Motor neuron (in vitro differentiated cells): ENCODE measurements around the gene STRN4. TPM values are rescaled to one million over a fixed set of nuclear protein-coding genes. Genes with fewer than 3 reads are reported as not detected.

Source experiments
- ATAC-seq, 8 experiments: fragments of 200-7000 bp; cut with Tn5 transposase; replicated peaks in 6 of 8; 2 replicates each; pipeline ENCODE4 v1.8.0; 2021; ENCODE audit warnings: mild to moderate bottlenecking in 8 of 8, moderate library complexity in 8 of 8
- H3K27ac ChIP-seq, 2 donors: fragments of 250-450 bp; sonication (Bioruptor Pico); 2 replicates each; pipeline ENCODE4 v1.9.0; 2021; ENCODE audit warnings: antibody characterized with exemption in 2 of 2, mild to moderate bottlenecking in 2 of 2, moderate library complexity in 1 of 2
- H3K4me1 ChIP-seq, 2 donors: fragments of 250-450 bp; sonication (Bioruptor Pico); replicated peaks in 1 of 2; 2 replicates each; pipeline ENCODE4 v1.6.1; 2021; ENCODE audit warnings: antibody characterized with exemption in 2 of 2, mild to moderate bottlenecking in 2 of 2, moderate library complexity in 1 of 2
- H3K4me3 ChIP-seq, 5 donors: fragments of 250-450 bp; sonication (Bioruptor Pico); 2 replicates each; pipeline ENCODE4 v1.9.0; 2021; ENCODE audit warnings: antibody characterized with exemption in 5 of 5, mild to moderate bottlenecking in 5 of 5, moderate library complexity in 4 of 5
- WGBS, 10 experiments: fragments of 450-650 bp; shearing (Covaris generic); methylation state at CpG; one replicate each; pipeline ENCODE4 v1.0.0; 2022; 5-methylcytosine and 5-hydroxymethylcytosine counted together
- in situ Hi-C, 9 experiments: fragments of 400-800 bp; cut with MboI; loops; one replicate each; pipeline ENCODE4 v1.15.0; 2021; ENCODE audit warnings: low sequenced_read_pairs in 9 of 9, low pct_unique_long_range_greater_than_20kb in 2 of 9; ENCODE audit not compliant: unreplicated experiment in 9 of 9
- total RNA-seq, 8 experiments: library from RNA; unstranded; fragments of 300-600 nt; gene quantifications; 2 replicates each; pipeline versions ENCODE4 v1.2.3 to v1.2.4, GENCODE V29; 2022

STRN4 gene, protein sequence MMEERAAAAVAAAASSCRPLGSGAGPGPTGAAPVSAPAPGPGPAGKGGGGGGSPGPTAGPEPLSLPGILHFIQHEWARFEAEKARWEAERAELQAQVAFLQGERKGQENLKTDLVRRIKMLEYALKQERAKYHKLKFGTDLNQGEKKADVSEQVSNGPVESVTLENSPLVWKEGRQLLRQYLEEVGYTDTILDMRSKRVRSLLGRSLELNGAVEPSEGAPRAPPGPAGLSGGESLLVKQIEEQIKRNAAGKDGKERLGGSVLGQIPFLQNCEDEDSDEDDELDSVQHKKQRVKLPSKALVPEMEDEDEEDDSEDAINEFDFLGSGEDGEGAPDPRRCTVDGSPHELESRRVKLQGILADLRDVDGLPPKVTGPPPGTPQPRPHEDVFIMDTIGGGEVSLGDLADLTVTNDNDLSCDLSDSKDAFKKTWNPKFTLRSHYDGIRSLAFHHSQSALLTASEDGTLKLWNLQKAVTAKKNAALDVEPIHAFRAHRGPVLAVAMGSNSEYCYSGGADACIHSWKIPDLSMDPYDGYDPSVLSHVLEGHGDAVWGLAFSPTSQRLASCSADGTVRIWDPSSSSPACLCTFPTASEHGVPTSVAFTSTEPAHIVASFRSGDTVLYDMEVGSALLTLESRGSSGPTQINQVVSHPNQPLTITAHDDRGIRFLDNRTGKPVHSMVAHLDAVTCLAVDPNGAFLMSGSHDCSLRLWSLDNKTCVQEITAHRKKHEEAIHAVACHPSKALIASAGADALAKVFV
- 10 to 100 TPM; 37.2 to 94.3 (median 75.1) TPM for total RNA-seq

DNA sequence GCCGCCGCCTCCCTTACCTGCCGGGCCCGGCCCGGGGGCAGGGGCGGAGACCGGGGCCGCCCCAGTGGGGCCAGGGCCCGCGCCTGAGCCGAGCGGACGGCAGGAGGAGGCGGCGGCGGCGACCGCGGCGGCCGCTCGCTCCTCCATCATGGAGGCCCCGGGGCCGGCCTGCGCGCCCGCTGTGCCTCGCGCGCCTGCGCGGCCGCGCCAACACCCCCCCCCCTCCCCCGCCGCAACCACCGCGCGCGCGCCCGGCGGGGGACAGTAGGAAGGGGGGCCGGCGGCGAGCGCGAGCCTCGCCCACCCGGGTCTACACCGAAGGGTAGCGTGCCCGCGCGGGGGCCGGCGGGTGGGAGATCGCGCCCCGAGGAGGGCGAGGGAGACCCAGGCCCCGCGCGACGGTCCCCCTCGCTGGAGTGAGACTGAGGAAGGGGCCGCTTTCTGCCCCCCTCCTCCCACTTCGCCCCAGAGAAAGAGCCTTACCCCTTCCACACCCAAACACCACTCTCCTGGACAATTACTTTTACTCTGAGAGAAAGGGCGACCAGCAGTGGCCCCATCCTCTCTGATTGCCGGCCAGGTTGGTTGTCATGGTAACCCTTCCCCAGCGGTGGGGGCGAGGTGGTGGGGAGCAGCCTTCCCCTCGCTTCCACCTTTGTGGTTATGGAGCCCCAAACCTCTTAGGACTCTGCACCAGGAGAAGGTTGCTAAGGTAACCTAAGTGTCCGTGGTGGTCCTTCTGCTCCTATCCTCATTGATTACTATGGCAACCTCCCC is at the start of gene STRN4:
TSS of gene STRN4 (minus strand) at position 170 of the 777 bp plus-strand sequence. CDS start at position 150, 20 bp downstream.
- peak; percentile 64 to 81 (median 75) for ATAC-seq

DNA sequence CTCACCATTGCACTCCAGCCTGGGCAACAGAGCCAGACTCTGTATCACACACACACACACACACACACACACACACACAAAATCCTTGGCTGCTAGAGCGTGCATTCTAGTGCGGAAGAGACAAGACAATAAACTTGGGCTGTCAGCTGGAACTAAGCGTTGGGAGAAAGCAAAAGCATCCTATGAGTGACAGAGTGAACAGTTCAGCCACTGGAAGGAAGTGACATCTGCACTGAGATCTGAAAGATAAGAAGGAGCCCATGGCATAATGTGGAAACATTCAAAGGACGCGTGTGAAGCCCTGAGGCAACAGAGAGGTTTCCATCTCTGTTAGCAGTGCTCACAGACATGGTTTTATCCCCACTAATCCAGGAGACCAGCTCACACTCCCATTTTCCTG is 45.7 kb upstream of the STRN4 start:
- H3K27ac ChIP-seq = no peak overlapping the region
- in situ Hi-C loops = no loop called here
- no peak for ATAC-seq
- 40 to 100% (median 88%) methylated on average over 2 to 5 of the region's 5 CpGs; no CpG with 5 or more reads in 2 of the 10 experiments for WGBS, 10 experiments
- no peak overlapping the region for H3K4me3 ChIP-seq
- H3K4me1 ChIP-seq = peaks cover 11 to 19% of the 10 kb centered on the region in 2 donors

More for the DNA sequence above, at the start of gene STRN4:
- H3K4me3 ChIP-seq = peak within 1 kb of the TSS; percentile 90 to 100 (median 99)
- 0% methylated on average over 2 of the region's 74 CpGs; no CpG with 5 or more reads in 9 of the 10 experiments for WGBS, 10 experiments
- peak within 1 kb of the TSS; percentile 97 to 99 for H3K27ac ChIP-seq
- in situ Hi-C loops = no loop called here
- H3K4me1 ChIP-seq = peaks cover 19 to 22% of the 10 kb centered on the region in 2 donors

GRCh38 chr19:46789371-46789770 is 43.1 kb upstream of the STRN4 start:
- no peak for ATAC-seq
- no peak overlapping the region for H3K27ac ChIP-seq
- WGBS, 10 experiments = 64 to 100% (median 80%) methylated on average over 1 to 7 of the region's 8 CpGs; no CpG with 5 or more reads in 5 of the 10 experiments
- H3K4me3 ChIP-seq = no peak overlapping the region
- in situ Hi-C loops = no loop called here
- peaks cover 8 to 17% of the 10 kb centered on the region in 2 donors for H3K4me1 ChIP-seq

DNA sequence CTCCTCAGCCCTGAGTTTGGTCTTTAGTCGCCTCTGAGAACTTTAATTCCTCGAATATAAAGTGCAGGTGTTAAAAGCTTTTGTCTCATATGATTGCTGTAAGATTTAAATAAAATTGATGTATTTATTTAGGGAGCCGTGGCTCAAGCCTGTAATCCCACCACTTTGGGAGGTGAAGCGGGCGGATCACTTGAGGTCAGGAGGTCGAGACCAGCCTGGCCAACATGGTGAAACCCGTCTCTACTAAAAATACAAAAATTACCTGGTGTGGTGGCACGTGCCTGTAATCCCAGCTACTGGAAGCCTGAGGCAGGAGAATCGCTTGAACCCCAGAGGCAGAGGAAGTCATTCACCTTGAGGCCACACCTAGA is 42.7 kb upstream of the STRN4 start:
- Histone ChIP-seq H3K27ac (no peak overlapping the region), H3K4me3 (peak overlapping the region; percentile 8 to 76 (median 59)), H3K4me1 (peaks cover 12 to 21% of the 10 kb centered on the region in 2 donors)
- 0 to 80% (median 60%) methylated on average over 1 to 4 of the region's 9 CpGs; no CpG with 5 or more reads in 3 of the 10 experiments for whole genome bisulfite sequencing, 10 experiments
- ATAC-seq = no peak
- in situ Hi-C loops = no loop called here

GRCh38 chr19:46788262-46788967 is 42.2 kb upstream of the STRN4 start, which contains the start of gene SLC1A5:
Gene SLC1A5, minus strand, starts transcription at chr19:46788594. Its CDS starts 629 bp downstream, at chr19:46787965.
- 0 to 2% (median 0%) methylated on average over 1 to 8 of the region's 46 CpGs; no CpG with 5 or more reads in 6 of the 10 experiments for WGBS, 10 experiments
- H3K27ac ChIP-seq = peak within 1 kb of the TSS; percentile 92 to 95
- H3K4me3 ChIP-seq = peak within 1 kb of the TSS; percentile 57 to 88 (median 73)
- in situ Hi-C loops = no loop called here
- peak; percentile 37 to 79 (median 72) for ATAC-seq
- H3K4me1 ChIP-seq = peaks cover 18 to 25% of the 10 kb centered on the region in 2 donors

DNA sequence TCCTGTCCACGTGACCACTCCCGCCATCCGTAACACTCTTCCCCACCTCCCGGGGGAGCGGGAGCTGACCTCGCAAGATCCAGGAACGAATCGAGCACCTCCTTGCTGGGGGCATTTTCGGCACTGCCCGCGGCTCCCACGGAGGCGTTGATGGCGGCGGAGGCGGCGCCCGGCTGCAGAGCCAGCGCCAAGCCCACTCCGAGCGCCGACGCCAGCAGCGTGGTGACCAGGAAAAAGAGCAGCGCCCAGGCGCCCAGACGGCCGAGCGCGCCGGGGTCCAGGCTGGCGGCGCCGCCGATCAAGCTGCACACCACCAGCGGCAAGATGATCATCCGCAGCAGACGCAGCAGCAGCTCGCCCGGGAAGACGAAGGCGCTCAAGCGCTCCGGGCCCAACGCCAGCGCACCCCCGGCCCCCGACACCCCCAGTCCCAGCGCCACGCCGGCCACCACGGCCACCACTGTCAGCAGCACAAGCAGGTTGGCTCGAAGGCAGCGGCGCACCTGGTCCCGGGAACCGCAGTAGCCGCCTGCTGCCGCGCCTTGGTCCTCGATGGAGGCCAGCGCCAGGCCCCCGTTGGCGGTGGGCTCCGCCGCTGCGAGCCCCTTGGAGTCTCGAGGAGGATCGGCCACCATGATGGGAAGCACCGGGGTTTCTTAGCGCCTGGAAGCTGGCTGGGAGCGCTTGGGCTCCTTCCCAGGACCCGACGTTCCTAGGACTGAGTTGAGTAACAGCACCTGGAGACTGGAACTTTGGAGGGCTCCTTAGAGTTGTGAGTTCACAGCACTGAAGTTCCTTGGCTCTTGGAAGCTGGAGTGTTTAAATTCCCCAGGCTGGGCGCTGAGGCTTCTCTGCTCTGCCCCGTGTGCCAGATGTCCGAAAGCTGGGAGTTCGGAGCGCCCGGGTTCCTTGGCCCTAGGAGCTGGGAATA is 41.3 kb upstream of the STRN4 start:
- WGBS, 10 experiments = 0 to 10% (median 0%) methylated on average over 2 to 8 of the region's 80 CpGs; no CpG with 5 or more reads in 6 of the 10 experiments
- peak; percentile 3 to 18 (median 10) for ATAC-seq
- Histone ChIP-seq H3K4me3 (peak overlapping the region; percentile 57 to 88 (median 73)), H3K27ac (peak overlapping the region; percentile 92 to 95), H3K4me1 (peaks cover 24 to 31% of the 10 kb centered on the region in 2 donors)
- in situ Hi-C loops = no loop called here

DNA sequence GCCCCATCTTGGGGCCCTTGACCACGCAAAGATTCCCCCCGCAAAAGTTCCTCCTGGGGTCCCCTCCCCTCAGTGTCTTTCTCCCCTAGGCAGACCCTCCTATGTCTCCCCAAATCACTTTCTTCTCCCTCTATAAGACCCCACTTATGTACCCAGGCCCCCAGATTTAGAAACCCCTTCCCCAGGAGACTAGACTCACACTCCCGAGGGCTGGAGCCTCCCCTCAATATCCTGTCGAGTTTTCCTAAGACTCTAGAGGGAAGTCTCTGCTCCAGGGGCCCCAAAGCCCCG is 40.7 kb upstream of the STRN4 start:
- ATAC-seq = no peak

GRCh38 chr19:46786236-46787039 is 40.2 kb upstream of the STRN4 start:
- Histone ChIP-seq H3K4me1 (peaks cover 24 to 32% of the 10 kb centered on the region in 2 donors), H3K4me3 (peak overlapping the region; percentile 57 to 88 (median 73)), H3K27ac (peak overlapping the region; percentile 92 to 95)
- in situ Hi-C loops = no loop called here
- 0 to 4% (median 0%) methylated on average over 1 to 6 of the region's 20 CpGs; no CpG with 5 or more reads in 4 of the 10 experiments for WGBS, 10 experiments
- ATAC-seq = peak; percentile 11 to 42 (median 22)

More for the DNA sequence above, 40.7 kb upstream of the STRN4 start:
- in situ Hi-C loops = no loop called here
- peaks cover 24 to 32% of the 10 kb centered on the region in 2 donors for H3K4me1 ChIP-seq
- H3K4me3 ChIP-seq = peak overlapping the region; percentile 57 to 88 (median 73)
- peak overlapping the region; percentile 92 to 95 for H3K27ac ChIP-seq
- WGBS, 10 experiments = no CpG with 5 or more reads among the region's 5 CpGs

DNA sequence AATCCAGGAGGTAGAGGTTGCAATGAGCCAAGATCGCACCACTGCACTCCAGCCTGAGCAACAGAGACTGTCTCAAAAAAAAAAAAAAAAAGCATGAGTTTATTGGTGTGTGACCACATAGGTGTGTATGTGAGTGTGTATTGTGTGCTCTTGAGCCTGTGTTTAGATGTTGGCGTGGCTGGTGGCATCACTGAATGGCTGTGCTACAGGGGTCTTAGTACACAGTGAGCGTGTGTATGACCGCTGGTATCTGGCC is 39.7 kb upstream of the STRN4 start:
- WGBS, 10 experiments = 0 to 18% (median 13%) methylated on average over 1 to 4 of the region's 4 CpGs; no CpG with 5 or more reads in 7 of the 10 experiments
- peak overlapping the region; percentile 92 to 95 for H3K27ac ChIP-seq
- in situ Hi-C loops = no loop called here
- peaks cover 24 to 32% of the 10 kb centered on the region in 2 donors for H3K4me1 ChIP-seq
- ATAC-seq = no peak
- peak overlapping the region; percentile 57 to 88 (median 73) for H3K4me3 ChIP-seq

DNA sequence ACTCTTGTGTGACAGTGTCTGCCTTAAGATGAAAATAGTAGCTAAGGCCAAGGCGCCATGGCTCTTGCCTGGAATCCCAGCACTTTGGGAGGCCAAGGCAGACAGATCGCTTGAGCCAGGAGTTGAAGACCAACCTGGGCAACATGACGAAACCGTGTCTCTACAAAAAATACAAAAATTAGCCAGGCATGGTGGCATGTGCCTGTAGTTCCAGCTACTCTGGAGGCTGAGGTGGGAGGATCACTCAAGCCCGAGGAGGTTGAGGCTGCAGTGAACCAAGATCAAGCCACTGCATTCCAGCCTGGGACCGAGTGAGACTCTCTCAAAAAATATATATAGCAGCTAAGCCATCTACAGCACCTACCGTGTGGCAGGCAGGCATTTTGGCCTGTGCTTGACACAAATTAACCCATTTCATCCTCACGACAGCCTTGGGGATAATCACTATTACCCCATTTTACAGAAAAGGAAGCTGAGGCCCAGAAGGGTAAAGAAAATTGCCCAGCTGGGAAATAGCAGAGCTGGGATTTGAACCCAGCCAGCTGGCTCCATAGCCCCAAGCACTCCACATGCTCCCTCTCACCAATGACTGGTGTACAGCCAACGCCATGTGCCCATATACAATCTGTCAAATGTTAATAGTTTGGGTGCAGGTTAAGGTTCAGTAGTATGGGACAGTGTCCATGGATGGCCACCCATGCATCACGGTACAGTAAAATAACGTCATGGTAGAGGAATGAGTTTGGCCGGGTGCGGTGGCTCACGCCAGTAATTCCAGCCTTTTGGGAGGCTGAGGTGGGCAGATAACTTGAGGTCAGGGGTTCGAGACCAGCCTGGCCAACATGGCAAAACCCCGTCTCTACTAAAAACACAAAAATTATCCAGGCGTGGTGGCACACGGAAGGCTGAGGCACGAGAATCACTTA is 39.1 kb upstream of the STRN4 start:
- WGBS, 10 experiments = 0 to 80% (median 49%) methylated on average over 1 to 17 of the region's 19 CpGs; no CpG with 5 or more reads in 2 of the 10 experiments
- in situ Hi-C loops = no loop called here
- Histone ChIP-seq H3K4me1 (peaks cover 24 to 32% of the 10 kb centered on the region in 2 donors), H3K4me3 (peak overlapping the region; percentile 57 to 88 (median 73)), H3K27ac (peak overlapping the region; percentile 92 to 95)
- ATAC-seq = no peak
